Breast epithelium (tissue), 4 donors: ENCODE results near the gene BRAF. TPM values are rescaled to one million over a fixed set of nuclear protein-coding genes. Genes with fewer than 3 reads are reported as not detected.

Experiments
- DNase-seq, 2 donors: peaks; one replicate each; pipeline ENCODE4 v3.0.0-alpha.2; 2019; ENCODE audit warnings: low spot score in 2 of 2
- H3K27ac ChIP-seq, 2 donors: fragments of 200-600 bp; sonication (generic) in 1 of 2; one replicate each; pipeline ENCODE4 v1.5.1; 2016 to 2019; ENCODE audit warnings: mild to moderate bottlenecking in 1 of 2
- H3K27me3 ChIP-seq, 2 donors: fragments of 200-600 bp; sonication (generic) in 1 of 2; one replicate each; pipeline versions ENCODE4 v1.5.1 to v1.6.0; 2017 to 2019; ENCODE audit warnings: control low read depth in 1 of 2, mild to moderate bottlenecking in 1 of 2
- H3K36me3 ChIP-seq: fragments of 200-600 bp; one replicate; pipeline ENCODE4 v1.5.1; 2019
- H3K4me1 ChIP-seq, 2 donors: fragments of 200-600 bp; sonication (generic); one replicate each; pipeline ENCODE4 v1.5.1; 2016 to 2019; ENCODE audit warnings: control low read depth in 1 of 2
- H3K4me3 ChIP-seq, 3 donors: fragments of 200-600 bp; sonication (generic); 1 replicate in 2 of 3; 2 replicates in 1 of 3; pipeline ENCODE4 v1.5.1; 2016 to 2019; ENCODE audit warnings: mild to moderate bottlenecking in 3 of 3, moderate library complexity in 2 of 3
- H3K9me3 ChIP-seq, 2 donors: fragments of 200-600 bp; sonication (generic) in 1 of 2; one replicate each; pipeline ENCODE4 v1.5.1; 2016 to 2019; ENCODE audit warnings: control low read depth in 1 of 2
- POLR2A ChIP-seq: fragments of 450-650 bp; IDR thresholded peaks from one replicate; pipeline ENCODE4 v1.6.1; 2016; ENCODE audit warnings: antibody characterized with exemption, mild to moderate bottlenecking, moderate library complexity
- POLR2AphosphoS5 ChIP-seq, 3 donors: sonication (generic); formaldehyde crosslinking; IDR thresholded peaks; one replicate each; pipeline ENCODE4 v1.6.1; 2017; ENCODE audit warnings: antibody characterized with exemption in 3 of 3
- intact Hi-C: fragments of 100-400 bp; cut with DNase I; formaldehyde crosslinking; loops from one replicate; pipeline ENCODE4 v1.15.1; 2023; ENCODE audit warnings: low total_unique reads
- total RNA-seq, 3 donors: library from RNA; depleted of rRNA; stranded (reverse); fragments of >200 nt; gene quantifications; one replicate each; pipeline ENCODE4 v1.1.0, GENCODE V29; 2016
- TF ChIP-seq, protein P1 (sequence below), 3 donors: fragments of 450-650 bp; IDR thresholded peaks; one replicate each; pipeline ENCODE4 v1.5.1; 2016 to 2017; ENCODE audit warnings: antibody characterized with exemption in 3 of 3, mild to moderate bottlenecking in 3 of 3, moderate library complexity in 3 of 3

BRAF gene
- total RNA-seq, 3 donors from 2014 or later = 42.1 to 106 (median 64.9) TPM

DNA sequence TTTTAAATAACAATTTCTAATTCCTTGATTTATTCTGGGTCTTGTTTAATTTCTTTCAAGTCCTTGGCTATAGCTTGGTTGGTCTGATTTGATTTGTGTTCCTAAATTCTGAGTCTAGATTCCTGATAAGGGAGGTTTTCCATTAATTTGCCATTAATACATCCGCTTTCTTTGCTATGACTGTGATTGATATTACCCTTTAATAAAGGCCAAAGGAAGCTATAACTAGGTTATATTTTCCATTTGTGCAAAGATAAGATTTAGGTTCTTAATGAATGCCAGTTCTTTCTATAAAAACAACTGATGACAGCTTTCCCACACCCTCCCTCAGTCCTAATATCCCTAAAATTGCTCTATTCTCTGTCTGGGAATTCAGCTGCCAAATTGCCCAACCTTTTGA, 200.0 kb downstream of the BRAF start:
- Histone ChIP-seq H3K27ac (no peak overlapping the region), H3K9me3 (no peaks in the 10 kb centered on the region), H3K4me1 (no peaks in the 10 kb centered on the region), H3K36me3 (no peaks in the 10 kb centered on the region), H3K27me3 (no peaks in the 10 kb centered on the region), H3K4me3 (no peak overlapping the region)
- intact Hi-C loops = no loop called here
- no peak for DNase-seq
- TF ChIP-seq POLR2AphosphoS5 (IDR thresholded peaks at IDR 0.05) = no peak
- no peak for TF ChIP-seq POLR2A
- TF ChIP-seq, protein P1, sequence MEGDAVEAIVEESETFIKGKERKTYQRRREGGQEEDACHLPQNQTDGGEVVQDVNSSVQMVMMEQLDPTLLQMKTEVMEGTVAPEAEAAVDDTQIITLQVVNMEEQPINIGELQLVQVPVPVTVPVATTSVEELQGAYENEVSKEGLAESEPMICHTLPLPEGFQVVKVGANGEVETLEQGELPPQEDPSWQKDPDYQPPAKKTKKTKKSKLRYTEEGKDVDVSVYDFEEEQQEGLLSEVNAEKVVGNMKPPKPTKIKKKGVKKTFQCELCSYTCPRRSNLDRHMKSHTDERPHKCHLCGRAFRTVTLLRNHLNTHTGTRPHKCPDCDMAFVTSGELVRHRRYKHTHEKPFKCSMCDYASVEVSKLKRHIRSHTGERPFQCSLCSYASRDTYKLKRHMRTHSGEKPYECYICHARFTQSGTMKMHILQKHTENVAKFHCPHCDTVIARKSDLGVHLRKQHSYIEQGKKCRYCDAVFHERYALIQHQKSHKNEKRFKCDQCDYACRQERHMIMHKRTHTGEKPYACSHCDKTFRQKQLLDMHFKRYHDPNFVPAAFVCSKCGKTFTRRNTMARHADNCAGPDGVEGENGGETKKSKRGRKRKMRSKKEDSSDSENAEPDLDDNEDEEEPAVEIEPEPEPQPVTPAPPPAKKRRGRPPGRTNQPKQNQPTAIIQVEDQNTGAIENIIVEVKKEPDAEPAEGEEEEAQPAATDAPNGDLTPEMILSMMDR (IDR thresholded peaks at IDR 0.05) = no peak

DNA sequence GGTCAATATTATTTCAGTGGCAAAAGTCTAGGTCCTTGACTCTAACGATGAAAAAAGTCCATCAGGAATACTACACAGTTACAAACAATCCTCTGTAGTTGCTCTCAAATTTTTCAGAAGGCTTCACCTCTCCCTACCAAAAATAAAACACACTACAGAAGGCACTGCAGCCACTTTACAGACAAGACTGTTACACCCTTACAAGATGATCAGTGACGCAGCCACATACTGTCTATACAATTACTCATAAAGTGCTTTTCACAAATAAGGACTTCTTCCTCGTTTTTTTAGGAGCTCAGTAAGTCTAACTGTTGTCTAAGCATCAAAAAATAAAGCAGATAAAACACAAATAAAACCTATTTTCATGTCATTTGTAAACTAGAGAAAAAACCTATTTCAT, 201.2 kb downstream of the BRAF start:
- Histone ChIP-seq H3K27me3 (no peaks in the 10 kb centered on the region), H3K4me1 (no peaks in the 10 kb centered on the region), H3K27ac (no peak overlapping the region), H3K9me3 (no peaks in the 10 kb centered on the region), H3K36me3 (no peaks in the 10 kb centered on the region), H3K4me3 (no peak overlapping the region)
- intact Hi-C loops = no loop called here
- DNase-seq = no peak
- no peak for TF ChIP-seq POLR2A
- TF ChIP-seq, protein P1 (IDR thresholded peaks at IDR 0.05) = no peak
- TF ChIP-seq POLR2AphosphoS5 (IDR thresholded peaks at IDR 0.05) = no peak

- no peak for DNase-seq
- Histone ChIP-seq H3K27me3 (no peaks in the 10 kb centered on the region), H3K36me3 (no peaks in the 10 kb centered on the region), H3K4me3 (no peak overlapping the region), H3K9me3 (no peaks in the 10 kb centered on the region), H3K4me1 (no peaks in the 10 kb centered on the region), H3K27ac (no peak overlapping the region)
- TF ChIP-seq POLR2A = no peak
- TF ChIP-seq POLR2AphosphoS5 (IDR thresholded peaks at IDR 0.05) = no peak
- TF ChIP-seq, protein P1 (IDR thresholded peaks at IDR 0.05) = no peak
- intact Hi-C loops = no loop called here
Observed at GRCh38 chr7:140723006-140723405, 201.7 kb downstream of the BRAF start.

- Histone ChIP-seq H3K27ac (no peak overlapping the region), H3K9me3 (no peaks in the 10 kb centered on the region), H3K27me3 (no peaks in the 10 kb centered on the region), H3K36me3 (no peaks in the 10 kb centered on the region), H3K4me1 (no peaks in the 10 kb centered on the region), H3K4me3 (no peak overlapping the region)
- no peak for DNase-seq
- intact Hi-C loops = no loop called here
- TF ChIP-seq, protein P1 (IDR thresholded peaks at IDR 0.05) = no peak
- no peak for TF ChIP-seq POLR2A
- TF ChIP-seq POLR2AphosphoS5 (IDR thresholded peaks at IDR 0.05) = no peak
Observed at GRCh38 chr7:140722254-140722653, 202.5 kb downstream of the BRAF start.

DNA sequence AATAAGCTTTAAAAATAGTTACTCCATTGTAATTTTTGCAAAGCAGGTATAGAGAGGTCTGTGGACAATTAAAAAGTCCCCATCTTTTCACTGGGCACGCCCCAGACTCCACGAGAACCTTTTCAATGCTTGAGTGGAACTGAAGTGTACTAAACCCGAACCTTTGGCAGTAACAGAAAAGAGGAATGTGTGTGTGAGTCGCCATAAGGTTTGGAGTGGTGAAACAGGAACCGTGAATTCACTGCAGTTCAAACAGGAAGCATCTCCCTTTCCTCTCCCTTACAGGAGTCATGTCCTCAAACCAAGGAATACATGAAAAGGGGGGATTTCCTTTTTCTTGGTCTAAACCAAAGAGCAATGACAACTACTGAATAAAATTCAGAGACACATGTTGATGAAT, 205.0 kb downstream of the BRAF start:
- no peak for DNase-seq
- no peaks in the 10 kb centered on the region for H3K4me1 ChIP-seq
- H3K27ac ChIP-seq = no peak overlapping the region
- no peaks in the 10 kb centered on the region for H3K9me3 ChIP-seq
- intact Hi-C loops = no loop called here
- H3K4me3 ChIP-seq = no peak overlapping the region
- TF ChIP-seq, protein P1 (IDR thresholded peaks at IDR 0.05) = no peak
- TF ChIP-seq POLR2AphosphoS5 (IDR thresholded peaks at IDR 0.05) = no peak
- no peak for TF ChIP-seq POLR2A
- H3K36me3 ChIP-seq = no peaks in the 10 kb centered on the region
- no peaks in the 10 kb centered on the region for H3K27me3 ChIP-seq
